GM21381 (cell line): ENCODE data around the gene CCDC81.
A peak's percentile ranks its signal among the peaks of the same experiment; 100 is the strongest.

Experiments
- ATAC-seq: cut with Tn5 transposase; IDR thresholded peaks from one replicate; pipeline ENCODE4 v1.9.1; 2021; ENCODE audit warnings: mild to moderate bottlenecking, moderate library complexity; ENCODE audit not compliant: unreplicated experiment

Gene CCDC81

DNA sequence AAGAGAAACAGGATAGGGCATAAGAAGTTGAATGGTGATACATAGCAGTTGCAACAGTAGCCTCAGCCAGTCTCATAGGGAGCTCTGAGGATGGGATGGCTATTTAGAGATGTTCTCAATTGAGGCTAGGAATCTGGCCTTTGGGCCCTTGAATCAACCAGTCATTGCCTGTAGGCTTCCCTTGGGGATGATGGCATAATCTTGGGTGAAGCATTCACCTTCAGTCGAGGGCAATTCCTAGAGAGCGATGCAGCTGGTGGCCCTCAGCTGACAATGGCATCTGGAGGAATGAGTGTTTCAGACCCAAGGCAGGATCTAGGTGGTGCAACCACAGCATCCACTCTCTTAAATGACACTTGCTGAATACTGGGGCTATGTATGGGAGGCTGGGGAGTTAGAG, 61.0 kb downstream of the CCDC81 start:
- no peak for ATAC-seq

DNA sequence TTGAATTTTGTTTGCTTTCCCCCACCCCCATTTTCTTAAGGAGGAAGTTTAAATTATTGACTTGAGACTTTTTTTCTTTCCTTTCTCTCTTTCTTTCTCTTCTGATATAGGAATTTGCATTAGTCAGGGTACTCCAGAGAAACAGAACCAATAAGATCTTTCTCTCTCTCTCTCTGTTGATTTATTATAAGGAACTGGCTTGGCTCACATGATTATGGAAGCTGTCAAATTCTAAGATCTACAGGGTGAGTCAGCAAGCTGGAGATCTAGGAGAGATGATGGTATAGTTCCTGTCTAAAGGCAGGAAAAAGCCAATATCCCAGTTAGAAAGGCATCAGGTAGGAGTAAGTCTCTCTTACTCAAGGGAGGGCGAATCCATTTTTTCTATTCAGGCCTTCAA, 64.0 kb downstream of the CCDC81 start:
- ATAC-seq, result no peak

DNA sequence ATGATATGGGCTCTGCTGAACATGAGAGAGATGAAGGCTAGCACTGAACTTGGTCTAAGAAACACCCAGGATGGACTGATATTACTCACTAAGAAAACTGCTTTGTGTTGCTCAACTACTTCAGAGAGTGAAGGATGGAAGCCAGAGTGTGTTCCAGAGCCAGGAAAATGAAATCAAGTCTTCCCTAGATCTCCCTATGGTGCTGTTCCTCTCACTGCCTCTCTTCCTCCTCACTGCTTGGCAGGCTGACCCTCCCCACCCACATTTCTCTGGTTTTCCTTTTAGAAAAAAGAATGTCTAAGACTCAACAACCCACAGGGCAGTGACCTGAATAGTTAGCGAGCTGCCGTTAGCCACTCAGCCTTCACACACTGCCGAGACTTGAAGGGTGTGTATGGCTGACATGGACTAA, 65.6 kb downstream of the CCDC81 start:
- no peak for ATAC-seq

DNA sequence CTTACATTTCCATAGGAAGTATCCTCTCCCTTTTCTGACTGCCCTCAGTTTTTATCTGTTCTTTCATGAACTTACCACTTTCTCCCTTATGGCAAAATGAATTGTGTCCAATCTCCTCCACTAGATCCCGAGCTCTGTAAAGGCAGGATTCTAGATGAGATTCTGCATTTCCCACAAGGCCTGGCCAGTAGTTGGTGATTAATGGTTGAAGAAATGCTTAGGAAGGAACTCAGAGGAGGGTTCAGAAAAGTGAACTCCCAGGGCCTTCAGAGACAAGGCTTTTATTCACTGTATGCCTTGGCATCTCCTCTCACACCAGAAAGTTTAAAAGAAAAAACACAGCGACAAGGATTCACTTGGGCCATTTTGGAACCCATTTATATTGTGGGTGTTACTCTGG, 66.2 kb downstream of the CCDC81 start:
- ATAC-seq, result no peak

DNA sequence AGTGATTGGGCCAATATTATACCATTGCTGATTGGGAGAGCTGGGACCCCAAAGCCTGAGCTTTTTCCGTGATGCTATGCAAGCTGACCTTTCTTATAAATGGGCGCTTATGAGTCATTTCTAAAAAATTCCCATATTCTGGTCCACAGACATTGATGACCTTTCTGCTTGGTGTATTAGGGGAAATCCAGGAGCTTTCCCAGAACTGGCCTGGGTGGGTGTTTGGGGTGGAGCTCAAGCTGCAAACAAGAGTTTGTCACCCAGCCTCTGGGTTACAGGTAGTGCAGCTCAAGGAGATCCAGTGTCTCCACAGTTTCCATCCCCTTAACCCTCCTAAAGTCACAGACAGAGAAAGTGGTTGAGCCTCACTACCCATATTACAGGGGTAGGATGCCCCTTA, 67.7 kb downstream of the CCDC81 start:
- no peak for ATAC-seq

DNA sequence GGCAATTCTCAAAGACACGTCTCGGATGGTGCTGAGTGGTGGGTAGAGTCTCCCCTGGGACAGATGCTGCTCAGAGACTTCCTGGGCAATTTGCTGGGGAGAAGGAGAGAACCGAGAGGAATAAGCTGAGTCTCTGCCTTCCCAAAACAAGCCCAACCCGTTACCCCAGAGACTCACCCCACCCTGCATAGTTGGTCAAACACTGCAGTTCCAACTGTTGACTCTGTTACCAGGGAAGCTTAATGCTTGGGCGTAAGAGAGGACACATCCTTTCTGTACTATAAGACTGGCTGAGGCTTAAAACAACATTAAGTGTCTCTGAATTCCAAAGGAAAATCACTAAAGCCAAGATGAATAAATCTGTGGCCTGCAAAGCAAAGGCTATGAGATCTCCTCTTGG, 68.1 kb downstream of the CCDC81 start:
- ATAC-seq, result no peak

DNA sequence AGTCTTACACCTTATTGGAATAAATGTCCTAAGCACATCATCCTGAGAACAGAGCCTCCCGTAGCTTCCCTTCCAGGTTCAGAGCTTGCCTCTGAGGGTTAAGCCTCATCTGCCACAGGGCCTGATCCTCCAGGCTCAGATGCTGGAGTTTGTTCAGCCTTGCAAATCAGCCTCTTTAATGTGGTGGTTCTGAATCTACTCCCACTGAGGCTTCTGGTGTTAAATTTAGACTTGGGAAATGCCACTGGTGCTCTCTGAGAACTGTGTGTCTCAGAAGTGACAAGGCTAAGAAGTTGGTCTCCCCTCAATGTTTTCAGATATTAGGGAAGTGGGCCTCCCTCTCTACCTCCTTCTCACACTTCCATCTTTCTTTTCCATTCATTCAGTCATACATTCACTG, 68.7 kb downstream of the CCDC81 start:
- no peak for ATAC-seq

DNA sequence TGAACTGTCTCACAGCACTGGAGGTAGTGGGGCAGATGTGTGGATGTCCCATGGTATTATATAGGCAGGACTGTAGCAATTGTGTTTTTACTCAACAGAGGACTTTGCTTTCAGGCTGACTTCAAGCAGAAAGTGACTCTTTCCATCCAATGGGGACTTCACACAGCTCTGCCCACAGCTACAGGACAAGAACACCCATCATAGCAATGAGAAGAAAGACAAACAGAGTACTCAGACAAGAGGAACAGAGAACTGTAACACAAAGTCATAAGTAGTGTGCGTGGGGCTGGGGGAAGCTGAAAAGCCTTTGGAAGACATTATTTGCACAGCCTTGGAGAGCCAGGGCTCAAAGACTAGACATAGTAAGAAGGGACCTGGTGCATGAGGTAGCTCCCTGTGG, 70.3 kb downstream of the CCDC81 start:
- no peak for ATAC-seq

DNA sequence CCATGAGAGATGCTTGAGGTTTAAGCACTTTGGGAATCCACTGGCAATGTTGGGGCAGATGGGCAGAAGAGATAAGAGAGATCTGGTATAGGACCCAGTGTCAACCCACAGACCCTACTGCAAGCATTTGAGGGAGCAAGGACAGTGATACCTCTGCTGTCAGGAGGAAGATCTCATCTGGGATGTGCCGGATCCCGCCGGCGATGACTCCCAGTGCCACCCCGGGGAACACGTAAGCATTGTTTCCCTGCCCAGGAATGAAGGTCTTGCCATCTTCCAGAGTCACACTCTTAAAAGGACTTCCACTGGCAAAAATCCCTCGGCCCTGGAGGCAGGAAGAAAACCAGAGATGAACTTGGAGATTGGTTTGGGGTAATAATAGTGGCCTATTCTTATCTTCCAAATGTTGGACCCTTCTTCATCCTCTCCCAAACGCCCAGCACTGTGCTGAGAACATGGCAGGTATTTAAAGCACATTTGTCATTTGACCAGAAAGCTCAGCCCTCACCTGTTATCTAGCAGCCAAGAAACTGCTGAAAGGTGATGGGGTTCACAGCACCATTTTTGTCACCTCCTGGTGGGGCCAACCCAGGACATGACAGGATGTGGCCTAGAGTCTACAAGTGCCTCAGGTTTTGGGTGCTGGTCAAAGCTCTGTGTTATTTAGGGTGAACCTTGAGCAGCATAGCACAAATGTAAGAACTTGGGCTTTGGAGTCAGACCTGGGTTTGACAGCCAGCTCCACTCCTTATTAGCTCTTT, 71.7 kb downstream of the CCDC81 start:
- ATAC-seq, result no peak

DNA sequence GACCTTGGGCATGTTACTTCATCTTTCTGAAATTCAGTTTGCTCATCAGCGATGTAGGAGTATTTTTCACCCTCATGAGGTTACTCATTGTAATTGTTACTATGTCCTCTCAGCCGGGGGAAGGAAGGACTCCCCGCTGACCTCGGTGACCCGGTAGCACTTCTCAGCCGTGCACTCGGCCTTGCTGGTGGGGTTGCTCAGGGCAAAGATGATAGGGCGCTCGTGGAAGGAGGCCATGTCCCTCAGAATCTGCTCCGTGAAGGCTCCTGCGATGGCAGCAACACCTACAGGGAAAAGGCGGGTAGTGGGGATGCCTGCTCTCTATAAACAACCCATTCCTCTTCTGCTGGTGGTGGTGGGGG, 72.2 kb downstream of the CCDC81 start:
- no peak for ATAC-seq

DNA sequence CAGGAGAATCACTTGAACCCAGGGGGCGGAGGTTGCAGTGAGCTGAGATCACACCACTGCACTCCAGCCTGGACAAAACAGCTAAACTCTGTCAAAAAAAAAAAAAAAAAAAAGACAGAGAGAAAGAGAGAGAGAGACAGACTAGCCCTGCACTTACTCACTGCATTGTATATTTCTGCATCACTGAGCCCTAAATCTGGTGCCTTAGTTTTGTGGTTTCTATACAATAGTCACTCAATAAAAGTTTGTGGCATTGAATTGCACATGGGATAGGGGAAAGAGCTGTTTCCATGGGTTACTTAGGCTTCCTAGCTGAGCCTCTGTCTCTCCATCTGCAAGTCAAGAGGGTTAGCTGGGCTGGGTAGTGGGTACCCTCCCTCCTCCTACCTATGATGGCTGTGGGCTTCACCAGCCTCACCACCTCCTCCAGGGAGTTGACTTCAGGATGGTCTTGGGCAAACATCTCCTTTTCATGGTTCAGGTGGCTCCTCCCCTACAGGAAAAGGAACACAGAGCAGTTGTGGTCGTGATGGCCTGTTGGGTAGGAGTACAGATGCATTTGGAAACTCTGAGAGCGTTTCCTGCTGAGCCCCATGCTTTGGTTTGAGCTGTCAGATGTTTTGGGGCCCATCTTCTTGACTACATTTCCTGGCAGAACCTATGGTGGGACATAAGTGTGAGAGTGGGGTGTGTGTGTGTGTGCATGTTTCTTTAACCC, 73.2 kb downstream of the CCDC81 start:
- ATAC-seq, result no peak

DNA sequence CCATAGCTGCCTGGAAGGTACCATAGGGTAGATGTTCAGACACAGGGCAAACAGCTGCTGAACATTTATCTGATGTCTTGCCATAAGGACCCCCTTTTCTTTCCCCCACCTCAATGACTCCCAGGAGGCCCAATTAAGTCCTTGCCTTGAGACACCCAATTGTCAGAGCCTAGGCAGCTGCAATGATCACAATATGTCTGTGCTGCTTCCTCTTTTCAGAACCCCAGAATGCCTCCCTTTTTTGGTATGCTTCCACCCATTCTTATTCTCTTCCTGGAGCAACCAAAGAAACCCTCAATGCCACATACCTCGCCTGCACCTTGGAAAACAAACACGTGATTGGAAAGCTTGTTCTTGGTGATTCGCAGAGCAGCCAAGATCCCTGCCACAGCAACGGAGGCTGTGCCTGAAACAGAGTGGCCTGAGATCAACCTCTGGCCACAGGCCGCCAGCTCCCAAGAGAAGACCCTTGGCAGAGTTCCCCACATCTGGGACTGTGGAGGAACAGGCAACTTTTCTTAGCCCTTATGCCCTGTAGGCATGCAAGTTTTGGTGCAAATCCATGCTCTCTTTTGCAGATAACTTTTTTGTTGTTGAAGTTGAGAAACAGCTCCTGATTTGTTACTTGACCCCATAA, 75.4 kb downstream of the CCDC81 start:
- no peak for ATAC-seq

DNA sequence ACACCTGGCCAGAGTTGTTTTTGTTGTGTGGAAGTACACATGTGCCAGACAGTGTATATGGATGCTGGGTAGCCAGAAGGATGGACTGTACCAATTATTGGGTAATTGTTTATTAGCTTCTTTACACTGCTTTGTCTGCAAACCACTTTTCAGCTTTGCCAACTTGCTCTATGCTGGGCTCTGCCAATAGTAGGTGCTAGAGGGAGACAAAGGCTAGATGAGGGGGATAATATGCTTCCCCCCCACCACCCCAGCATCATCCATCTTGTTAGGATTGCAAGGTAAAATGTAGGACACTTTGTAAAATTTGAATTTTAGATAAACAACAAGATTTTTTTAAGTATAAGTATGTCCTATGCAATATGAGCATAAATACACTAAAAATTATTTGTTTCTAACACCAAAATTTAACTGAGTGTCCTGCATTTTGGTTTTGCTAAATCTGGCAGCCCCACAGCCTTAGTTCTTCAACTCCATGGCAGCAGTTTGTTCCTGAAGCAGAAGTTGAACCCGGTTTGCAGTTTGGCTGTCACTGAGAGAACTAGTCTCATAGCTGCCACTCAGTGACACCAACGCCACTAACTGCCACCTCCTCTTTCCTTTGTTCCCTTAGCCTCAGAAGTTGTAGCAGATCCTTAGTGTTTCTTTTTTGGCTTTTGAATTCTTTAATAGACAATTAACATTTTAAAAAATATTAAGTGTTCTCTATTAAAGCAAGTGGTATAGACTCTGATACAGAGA, 78.8 kb downstream of the CCDC81 start:
- ATAC-seq, result no peak

DNA sequence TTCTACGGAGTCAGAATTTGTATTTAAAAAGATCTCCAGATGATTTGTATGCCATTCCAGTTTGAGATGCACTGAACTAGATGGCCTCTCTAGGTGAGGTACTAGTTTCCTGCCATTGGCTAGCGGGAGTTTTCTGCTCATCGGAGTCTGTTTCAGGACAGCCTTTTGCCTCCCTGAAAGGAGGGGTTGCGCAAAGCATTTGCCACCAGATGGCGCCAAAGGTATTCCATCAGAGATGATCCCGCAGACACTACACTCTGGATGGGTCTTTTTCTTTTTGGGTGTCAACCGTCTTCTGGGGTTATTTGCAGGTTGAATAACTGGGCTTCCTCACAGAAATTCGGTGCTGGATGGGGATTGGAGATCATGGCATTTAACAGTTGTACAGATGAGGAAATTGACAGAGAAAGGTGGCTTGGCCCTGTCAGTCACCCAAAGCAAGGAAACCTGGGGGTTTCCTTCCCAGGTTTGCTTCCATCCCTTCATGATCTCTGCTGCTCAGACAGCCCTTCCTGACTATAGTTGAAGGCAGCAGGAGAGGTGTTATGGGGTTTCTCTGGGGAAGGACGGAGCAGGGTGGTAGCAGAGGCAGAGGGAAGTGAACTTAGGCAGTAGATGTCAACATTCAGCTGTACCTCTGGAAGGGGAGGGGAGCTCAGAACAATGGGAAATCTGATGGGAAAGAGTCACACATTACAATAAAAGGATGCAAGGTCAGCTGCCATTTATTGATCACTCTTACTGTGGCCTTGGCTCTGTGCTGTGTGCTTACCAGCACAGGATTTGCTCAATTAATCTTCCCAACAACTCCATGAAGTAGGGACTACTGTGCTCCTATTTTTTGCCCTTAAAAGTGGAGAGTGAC, 81.6 kb downstream of the CCDC81 start:
- peak; percentile 83 for ATAC-seq

DNA sequence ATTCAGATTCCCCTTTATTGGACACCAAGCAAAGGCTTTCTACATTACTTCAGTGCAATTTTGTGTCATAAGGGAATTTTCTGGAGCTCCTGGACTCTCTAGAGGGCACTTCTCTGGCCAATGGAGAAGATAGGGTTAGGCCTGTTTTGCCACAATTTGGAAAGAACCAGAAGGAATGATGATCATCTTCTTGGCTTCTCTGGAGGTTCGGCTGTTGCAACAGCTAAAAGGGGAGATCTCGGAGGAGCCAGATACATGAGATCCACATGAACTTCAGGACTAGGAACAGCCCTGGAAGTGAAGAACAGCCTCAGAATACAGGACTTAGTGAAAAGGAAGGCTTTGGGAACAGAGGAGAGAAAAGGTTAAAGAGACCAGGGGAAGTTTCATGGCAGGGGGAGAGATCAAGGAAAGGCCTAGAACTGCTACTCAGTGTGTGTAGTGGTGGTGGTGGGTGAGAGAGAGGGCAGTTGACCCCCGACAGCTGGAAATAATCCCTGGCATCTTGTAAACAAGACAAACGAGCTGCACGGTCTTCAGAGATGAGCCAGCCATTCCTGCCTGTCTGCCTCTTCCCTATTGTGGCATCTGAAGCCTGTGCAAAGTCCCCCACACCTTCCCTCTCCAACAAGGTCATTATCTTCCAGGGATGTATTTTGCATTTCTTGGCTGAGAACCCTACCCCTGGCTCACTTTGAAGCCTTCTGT, 83.8 kb downstream of the CCDC81 start:
- ATAC-seq, result no peak

DNA sequence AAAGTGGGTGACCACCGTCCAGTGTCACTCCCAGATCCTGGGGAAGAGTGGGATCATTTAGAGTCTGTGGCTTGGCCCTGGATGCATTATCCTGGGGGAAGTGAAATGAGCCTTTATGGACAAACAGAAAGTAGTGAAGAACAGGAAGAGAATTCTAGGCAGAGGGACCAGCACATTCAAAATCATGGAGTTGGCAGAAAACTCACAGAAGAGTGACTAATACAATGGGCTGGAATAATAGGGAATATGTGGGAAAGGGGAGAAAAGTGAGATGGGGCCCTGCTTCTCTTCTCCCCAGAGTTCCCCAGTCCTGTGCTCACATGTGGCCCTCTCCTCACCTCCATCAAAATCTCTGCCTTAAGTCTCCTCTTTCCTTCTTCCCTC, 84.3 kb downstream of the CCDC81 start:
- no peak for ATAC-seq

DNA sequence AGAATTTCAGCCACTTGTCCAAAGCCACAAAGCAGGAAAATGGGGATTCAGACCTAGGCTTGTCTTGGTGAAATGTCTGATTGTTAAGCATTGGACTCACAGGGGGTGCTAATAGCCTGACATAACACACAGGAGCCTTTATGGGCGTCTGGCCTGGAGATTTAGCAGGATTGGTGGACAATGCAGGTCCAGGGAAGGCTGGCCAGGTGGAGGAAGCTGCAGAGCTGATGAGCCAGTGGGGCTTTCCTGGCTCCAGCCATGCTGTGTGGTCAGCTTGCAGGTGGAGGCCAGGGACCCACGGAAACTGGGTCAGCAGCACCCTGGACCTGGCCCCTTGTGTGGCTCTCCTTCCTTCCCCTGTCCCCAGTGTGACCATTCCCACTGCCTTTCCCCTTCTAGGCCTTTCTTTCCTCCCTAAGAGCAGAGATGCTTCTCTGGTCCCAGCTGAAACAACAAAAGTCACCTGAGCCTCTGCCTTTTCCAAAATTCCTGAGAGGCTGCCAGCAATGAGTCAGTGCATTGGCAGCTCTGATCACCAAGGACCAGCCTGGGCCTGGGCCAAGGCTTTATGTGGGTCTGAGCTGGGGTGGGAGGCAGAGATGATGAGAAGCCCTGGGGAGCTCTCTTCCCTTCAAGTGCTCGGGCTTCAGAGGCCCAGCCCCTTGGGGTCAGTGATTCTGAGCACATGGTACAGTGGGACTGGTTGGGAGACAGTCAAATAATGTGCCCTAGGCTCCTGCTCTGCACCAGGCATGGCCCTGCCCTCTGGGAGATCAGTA, 85.2 kb downstream of the CCDC81 start:
- no peak for ATAC-seq

DNA sequence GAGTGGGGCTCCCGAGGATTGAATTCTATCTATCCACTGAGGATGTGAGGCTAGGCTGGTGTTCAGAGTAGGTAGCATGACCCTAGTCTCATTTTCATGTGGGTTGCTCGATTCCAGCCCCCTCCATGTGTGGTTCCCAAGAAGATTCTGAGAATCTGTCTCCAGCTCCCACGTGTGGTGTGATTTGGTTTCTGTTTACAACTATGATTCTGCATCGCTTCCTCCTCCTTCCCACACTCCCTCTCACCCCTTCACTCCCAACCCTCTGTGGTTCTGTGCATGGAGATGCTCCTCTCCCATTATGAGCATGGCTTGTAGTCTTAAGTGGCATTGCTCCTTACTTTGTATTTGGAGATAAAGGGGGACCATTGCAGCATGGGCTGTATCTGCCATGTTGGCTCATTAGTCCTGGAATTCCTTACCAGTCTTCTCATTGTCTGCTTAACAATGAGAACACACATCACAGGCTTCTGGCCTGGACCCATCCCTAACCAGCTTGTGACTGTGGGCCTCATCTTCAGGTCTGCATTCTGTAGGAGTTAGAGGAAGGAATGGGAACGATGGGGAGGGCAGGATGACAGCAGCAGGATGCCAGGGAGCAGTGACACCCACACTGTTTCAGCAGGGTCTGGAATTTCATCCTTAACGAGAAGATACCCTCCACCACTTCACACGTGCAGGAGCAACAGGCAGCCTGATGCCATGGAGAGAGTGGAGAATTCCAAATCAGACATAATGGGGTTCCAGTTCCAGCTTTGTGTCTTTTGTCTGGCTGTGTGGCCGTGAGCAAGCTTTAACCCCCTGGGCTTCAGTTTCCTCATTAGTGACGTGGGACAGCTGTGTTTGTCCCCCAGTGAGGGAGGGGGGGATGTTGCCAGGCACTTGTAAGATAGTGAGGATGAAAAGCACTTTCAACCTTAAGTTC, 86.0 kb downstream of the CCDC81 start:
- no peak for ATAC-seq
